ENCODE measurements around the gene YDJC. TPM values are rescaled to one million over a fixed set of nuclear protein-coding genes. Genes with fewer than 3 reads are reported as not detected.

Gene YDJC
- polyA plus RNA-seq, 1 donor: 27.6 TPM

GRCh38 chr22:21666786-21667185, 37.0 kb upstream of the YDJC start:
- WGBS (ENCODE audit: insufficient coverage, low lambda C conversion rate): 40% methylated on average over 1 of the region's 16 CpGs
- peak overlapping the region; percentile 94 for H3K27ac ChIP-seq (ENCODE audit: low read length)

GRCh38 chr22:21665047-21665851, 35.4 kb upstream of the YDJC start:
- peak overlapping the region; percentile 89 for H3K4me3 ChIP-seq (ENCODE audit: low read length)
- peak overlapping the region; percentile 94 for H3K27ac ChIP-seq (ENCODE audit: low read length)
- no peak for DNase-seq
- H3K4me1 ChIP-seq (ENCODE audit: control insufficient read depth, insufficient read depth, low read length): peaks cover 5% of the 10 kb centered on the region
- no CpG with 5 or more reads among the region's 26 CpGs for WGBS (ENCODE audit: insufficient coverage, low lambda C conversion rate)
- H3K9me3 ChIP-seq (ENCODE audit: control insufficient read depth, low read depth, low read length): no peaks in the 10 kb centered on the region
- no peaks in the 10 kb centered on the region for H3K36me3 ChIP-seq (ENCODE audit: control insufficient read depth, insufficient read depth, low read length)
- H3K27me3 ChIP-seq (ENCODE audit: control insufficient read depth, insufficient read depth, low read length): peaks cover 4% of the 10 kb centered on the region

More at GRCh38 chr22:21666786-21667185, 37.0 kb upstream of the YDJC start:
- Histone ChIP-seq H3K4me3 (ENCODE audit: low read length) (peak overlapping the region; percentile 89), H3K36me3 (ENCODE audit: control insufficient read depth, insufficient read depth, low read length) (peaks cover 12% of the 10 kb centered on the region), H3K27me3 (ENCODE audit: control insufficient read depth, insufficient read depth, low read length) (no peaks in the 10 kb centered on the region), H3K9me3 (ENCODE audit: control insufficient read depth, low read depth, low read length) (no peaks in the 10 kb centered on the region), H3K4me1 (ENCODE audit: control insufficient read depth, insufficient read depth, low read length) (peaks cover 5% of the 10 kb centered on the region)
- DNase-seq: peak in 1 of 2 donors; percentile 24

DNA sequence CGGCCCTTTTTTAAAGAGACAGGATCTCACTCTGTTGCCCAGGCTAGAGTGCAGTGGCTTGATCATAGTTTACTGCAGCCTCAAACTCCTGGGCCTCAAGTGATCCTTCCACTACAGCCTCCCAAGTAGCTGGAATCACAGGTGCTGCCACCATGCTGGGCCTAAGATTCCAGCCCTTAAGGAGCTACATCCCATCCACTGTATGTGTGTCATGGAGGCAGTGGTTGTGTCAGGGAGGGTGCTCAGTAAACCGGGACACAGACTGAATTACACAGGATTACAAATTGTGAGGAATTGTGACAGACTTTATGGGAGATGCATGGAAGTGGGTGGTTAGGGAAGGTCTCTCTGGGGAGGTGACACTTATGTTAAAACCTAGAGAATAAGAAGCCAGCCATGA, 33.9 kb upstream of the YDJC start:
- Histone ChIP-seq H3K4me1 (ENCODE audit: control insufficient read depth, insufficient read depth, low read length) (peaks cover 5% of the 10 kb centered on the region), H3K36me3 (ENCODE audit: control insufficient read depth, insufficient read depth, low read length) (no peaks in the 10 kb centered on the region), H3K27me3 (ENCODE audit: control insufficient read depth, insufficient read depth, low read length) (peaks cover 4% of the 10 kb centered on the region), H3K9me3 (ENCODE audit: control insufficient read depth, low read depth, low read length) (no peaks in the 10 kb centered on the region), H3K4me3 (ENCODE audit: low read length) (no peak overlapping the region), H3K27ac (ENCODE audit: low read length) (no peak overlapping the region)
- no CpG with 5 or more reads among the region's 2 CpGs for WGBS (ENCODE audit: insufficient coverage, low lambda C conversion rate)
- DNase-seq: no peak

DNA sequence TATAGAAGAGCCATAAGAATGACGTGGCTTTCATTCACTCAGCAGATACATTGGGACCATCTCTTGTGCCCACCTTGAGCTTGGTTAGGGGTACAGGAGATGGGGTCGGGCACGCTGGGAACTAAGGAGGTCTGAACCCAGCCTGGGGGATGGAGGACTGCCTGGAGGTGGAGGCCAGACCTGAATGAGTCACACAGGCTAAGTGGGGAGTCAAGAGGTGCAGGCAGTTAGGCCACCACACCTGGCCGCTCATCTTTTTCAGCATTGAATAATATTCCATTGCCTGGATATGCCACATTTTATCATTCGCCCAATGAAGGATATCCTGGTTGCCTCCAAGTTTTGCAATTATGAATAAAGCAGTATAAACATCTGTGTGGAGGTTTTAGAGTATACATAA, 32.2 kb upstream of the YDJC start:
- Histone ChIP-seq H3K4me1 (ENCODE audit: control insufficient read depth, insufficient read depth, low read length) (peaks cover 16% of the 10 kb centered on the region), H3K36me3 (ENCODE audit: control insufficient read depth, insufficient read depth, low read length) (no peaks in the 10 kb centered on the region), H3K4me3 (ENCODE audit: low read length) (no peak overlapping the region), H3K27me3 (ENCODE audit: control insufficient read depth, insufficient read depth, low read length) (peaks cover 4% of the 10 kb centered on the region), H3K27ac (ENCODE audit: low read length) (no peak overlapping the region), H3K9me3 (ENCODE audit: control insufficient read depth, low read depth, low read length) (peaks cover 2% of the 10 kb centered on the region)
- no peak for DNase-seq
- no CpG with 5 or more reads among the region's 5 CpGs for WGBS (ENCODE audit: insufficient coverage, low lambda C conversion rate)

DNA sequence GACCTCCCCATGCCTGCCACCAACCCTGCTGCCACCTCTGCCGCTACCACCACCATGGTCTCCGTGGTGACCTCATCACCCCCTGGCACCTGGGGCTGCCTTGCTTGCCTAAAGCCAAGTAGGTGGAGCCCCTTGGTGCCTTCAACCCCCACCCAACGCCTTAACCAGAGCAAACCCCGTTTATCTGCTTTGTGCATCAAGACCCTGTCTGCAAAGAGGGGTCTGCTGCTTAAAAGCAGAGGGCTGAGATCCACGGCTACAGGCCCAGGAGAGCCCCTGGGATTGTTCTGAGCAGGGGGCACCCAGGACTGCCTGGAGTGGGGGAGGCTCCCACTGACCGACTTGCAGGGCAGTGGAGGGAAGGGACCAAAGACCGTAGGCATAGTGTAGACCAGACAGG, 31.1 kb upstream of the YDJC start:
- Histone ChIP-seq H3K27me3 (ENCODE audit: control insufficient read depth, insufficient read depth, low read length) (peaks cover 4% of the 10 kb centered on the region), H3K27ac (ENCODE audit: low read length) (no peak overlapping the region), H3K9me3 (ENCODE audit: control insufficient read depth, low read depth, low read length) (peaks cover 2% of the 10 kb centered on the region), H3K36me3 (ENCODE audit: control insufficient read depth, insufficient read depth, low read length) (no peaks in the 10 kb centered on the region), H3K4me3 (ENCODE audit: low read length) (no peak overlapping the region), H3K4me1 (ENCODE audit: control insufficient read depth, insufficient read depth, low read length) (peaks cover 17% of the 10 kb centered on the region)
- no CpG with 5 or more reads among the region's 7 CpGs for WGBS (ENCODE audit: insufficient coverage, low lambda C conversion rate)
- no peak for DNase-seq

- DNase-seq: no peak
- WGBS (ENCODE audit: insufficient coverage, low lambda C conversion rate): no CpG with 5 or more reads among the region's 7 CpGs
- Histone ChIP-seq H3K4me3 (ENCODE audit: low read length) (no peak overlapping the region), H3K9me3 (ENCODE audit: control insufficient read depth, low read depth, low read length) (peaks cover 2% of the 10 kb centered on the region), H3K27ac (ENCODE audit: low read length) (no peak overlapping the region), H3K36me3 (ENCODE audit: control insufficient read depth, insufficient read depth, low read length) (no peaks in the 10 kb centered on the region), H3K4me1 (ENCODE audit: control insufficient read depth, insufficient read depth, low read length) (peaks cover 12% of the 10 kb centered on the region), H3K27me3 (ENCODE audit: control insufficient read depth, insufficient read depth, low read length) (peaks cover 4% of the 10 kb centered on the region)
These were observed 30.2 kb upstream of the YDJC start for GRCh38 chr22:21659864-21660525.

DNA sequence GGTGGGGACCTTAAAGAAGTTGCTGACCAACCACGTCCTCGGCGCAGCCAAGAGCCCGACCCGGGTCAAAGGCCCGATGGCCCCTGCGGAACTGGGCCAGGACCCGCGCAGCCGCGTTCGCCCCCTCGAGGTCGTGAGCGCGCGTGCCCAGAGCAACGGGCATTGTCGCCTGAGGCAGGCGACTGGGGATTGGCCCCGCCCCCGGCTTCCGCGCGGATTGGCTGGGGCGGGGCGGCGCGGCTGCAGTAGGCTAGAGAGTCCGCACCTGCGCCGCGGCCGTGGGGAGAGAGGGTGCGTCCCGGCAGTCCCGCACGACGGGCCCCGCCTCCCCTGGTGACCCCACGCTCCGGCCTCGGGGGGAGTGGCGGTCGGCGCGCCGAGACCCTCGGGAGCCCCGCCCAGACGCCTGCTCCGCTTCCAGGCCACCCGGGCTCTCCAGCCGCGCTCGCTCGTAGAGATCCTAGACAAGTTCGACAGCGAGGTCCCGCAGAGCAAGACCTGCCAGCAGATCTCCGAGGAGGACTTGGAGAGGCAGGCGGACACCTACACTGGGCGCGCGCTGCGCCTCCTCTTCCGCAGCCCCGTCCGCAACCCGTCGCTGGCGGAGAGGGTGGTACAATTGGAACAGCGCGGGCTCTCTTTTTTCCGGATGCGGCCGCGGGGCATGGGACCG, 27.7 kb upstream of the YDJC start:
- Histone ChIP-seq H3K4me3 (ENCODE audit: low read length) (peak overlapping the region; percentile 52), H3K4me1 (ENCODE audit: control insufficient read depth, insufficient read depth, low read length) (peaks cover 18% of the 10 kb centered on the region), H3K9me3 (ENCODE audit: control insufficient read depth, low read depth, low read length) (peaks cover 2% of the 10 kb centered on the region), H3K36me3 (ENCODE audit: control insufficient read depth, insufficient read depth, low read length) (peaks cover 2% of the 10 kb centered on the region), H3K27me3 (ENCODE audit: control insufficient read depth, insufficient read depth, low read length) (peaks cover 4% of the 10 kb centered on the region), H3K27ac (ENCODE audit: low read length) (no peak overlapping the region)
- WGBS (ENCODE audit: insufficient coverage, low lambda C conversion rate): no CpG with 5 or more reads among the region's 79 CpGs
- peak; percentile 67 to 87 for DNase-seq

GRCh38 chr22:21657020-21657359, 27.2 kb upstream of the YDJC start:
- H3K4me1 ChIP-seq (ENCODE audit: control insufficient read depth, insufficient read depth, low read length): peaks cover 21% of the 10 kb centered on the region
- H3K27ac ChIP-seq (ENCODE audit: low read length): no peak overlapping the region
- WGBS (ENCODE audit: insufficient coverage, low lambda C conversion rate): 0% methylated on average over 1 of the region's 17 CpGs
- H3K4me3 ChIP-seq (ENCODE audit: low read length): peak overlapping the region; percentile 52
- peaks cover 4% of the 10 kb centered on the region for H3K27me3 ChIP-seq (ENCODE audit: control insufficient read depth, insufficient read depth, low read length)
- H3K9me3 ChIP-seq (ENCODE audit: control insufficient read depth, low read depth, low read length): peaks cover 2% of the 10 kb centered on the region
- no peak for DNase-seq
- peaks cover 2% of the 10 kb centered on the region for H3K36me3 ChIP-seq (ENCODE audit: control insufficient read depth, insufficient read depth, low read length)

DNA sequence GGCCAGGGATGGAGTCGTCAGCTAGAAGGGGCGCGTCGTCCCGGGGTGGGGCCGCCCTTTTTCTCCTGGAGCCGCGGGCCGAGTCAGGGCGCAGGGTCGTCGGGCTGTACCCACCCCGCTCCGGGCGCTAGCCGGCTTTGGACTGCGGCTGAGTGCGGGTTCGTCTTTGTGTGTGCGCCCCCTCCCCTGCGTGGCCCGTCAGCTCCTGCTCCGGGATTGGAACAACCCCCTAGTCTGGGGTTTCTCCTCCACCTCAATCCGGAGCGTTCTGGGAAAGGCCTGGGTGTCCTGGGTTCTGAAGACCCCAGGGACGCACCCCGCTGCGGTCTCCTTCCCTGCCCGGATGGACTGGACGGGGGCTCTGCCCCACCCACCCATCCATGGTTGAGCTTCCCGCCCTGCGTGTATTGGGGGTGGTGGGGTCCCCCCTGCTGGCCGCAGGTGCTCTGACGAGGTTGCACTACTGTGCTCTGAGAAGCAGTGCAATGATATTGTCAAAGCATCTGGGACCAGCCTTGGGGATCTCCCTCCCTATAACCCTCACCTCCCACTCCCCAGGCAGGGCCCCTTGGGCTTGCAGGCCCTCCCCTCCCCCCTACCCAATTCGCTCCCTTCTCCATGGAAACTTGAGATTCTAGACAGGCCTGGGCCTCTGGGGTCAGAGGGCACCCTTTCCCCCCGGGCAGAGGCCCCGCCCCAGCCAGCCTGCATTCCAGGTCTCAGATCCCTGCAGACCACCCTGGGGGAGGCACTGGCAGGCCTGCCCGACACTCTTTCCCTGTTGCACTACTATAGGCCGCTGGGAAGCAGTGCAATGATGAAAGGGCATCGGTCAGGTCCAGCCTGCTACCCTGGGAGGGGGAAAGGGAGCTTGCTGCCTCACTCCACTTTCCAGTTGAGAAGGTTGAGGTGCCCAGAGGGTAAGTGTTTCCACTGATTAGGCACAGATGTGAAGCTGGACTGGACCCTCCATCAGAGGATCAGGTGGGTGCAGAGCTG, 23.0 kb upstream of the YDJC start:
- H3K4me1 ChIP-seq (ENCODE audit: control insufficient read depth, insufficient read depth, low read length): peaks cover 26% of the 10 kb centered on the region
- peaks cover 11% of the 10 kb centered on the region for H3K36me3 ChIP-seq (ENCODE audit: control insufficient read depth, insufficient read depth, low read length)
- peak overlapping the region; percentile 63 for H3K4me3 ChIP-seq (ENCODE audit: low read length)
- H3K27me3 ChIP-seq (ENCODE audit: control insufficient read depth, insufficient read depth, low read length): no peaks in the 10 kb centered on the region
- WGBS (ENCODE audit: insufficient coverage, low lambda C conversion rate): no CpG with 5 or more reads among the region's 40 CpGs
- H3K27ac ChIP-seq (ENCODE audit: low read length): no peak overlapping the region
- H3K9me3 ChIP-seq (ENCODE audit: control insufficient read depth, low read depth, low read length): peaks cover 2% of the 10 kb centered on the region
- DNase-seq: no peak

Data from large intestine (tissue), 3 donors.